ENCODE data around the gene GRB10. TPM values are rescaled to one million over a fixed set of nuclear protein-coding genes. Genes with fewer than 3 reads are reported as not detected.

The GRB10 gene
- total RNA-seq, 1 donor from 2014 or later = 67.7 TPM

DNA sequence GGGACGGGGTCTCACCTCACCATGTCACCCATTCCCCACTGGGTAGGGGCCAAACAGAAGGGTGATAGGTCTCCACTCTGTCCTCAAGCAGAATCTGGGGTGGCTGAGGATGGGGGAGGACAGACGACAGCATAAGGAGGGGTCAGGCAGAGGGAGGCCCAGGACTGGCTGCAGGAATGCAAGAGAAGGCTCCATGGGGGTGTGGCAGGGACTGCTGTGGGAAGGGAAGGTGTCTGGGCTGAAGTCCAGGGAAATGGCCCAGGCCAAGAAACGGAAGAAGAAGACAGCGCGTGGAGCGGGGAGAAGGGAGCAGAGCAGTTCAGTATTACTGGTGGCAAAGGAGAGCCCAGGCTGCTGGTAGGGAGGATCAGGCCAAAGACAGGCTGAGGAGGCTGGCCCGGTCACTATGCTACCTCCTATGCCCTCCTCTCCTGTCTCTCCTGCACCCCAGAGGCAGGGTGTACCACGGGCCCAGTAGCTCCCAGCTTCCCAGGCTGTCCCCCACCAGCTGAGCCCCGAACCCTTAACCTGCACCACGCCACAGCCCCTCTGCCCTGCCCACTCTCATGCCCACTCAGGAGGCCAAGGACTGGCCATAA, 60.9 kb downstream of the GRB10 start:
- no peak for FAIRE-seq

DNA sequence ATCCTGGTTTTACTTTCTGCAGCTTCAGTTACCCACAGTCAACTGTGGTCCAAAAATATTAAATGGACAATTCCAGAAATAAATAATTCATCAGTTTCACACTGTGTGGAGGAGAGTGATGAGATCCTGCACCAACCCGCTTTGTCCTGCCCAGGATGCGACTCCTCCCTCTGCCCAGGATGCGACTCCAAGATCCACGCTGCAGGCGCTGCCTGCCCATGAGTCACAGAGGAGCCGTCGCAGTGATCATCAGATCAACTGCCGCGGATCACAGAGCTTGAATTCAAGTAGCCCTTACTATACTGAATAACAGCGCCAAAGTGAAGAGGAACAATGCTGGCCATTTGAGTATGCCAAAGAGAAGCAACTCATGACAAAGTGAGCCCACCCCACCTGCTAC, 61.5 kb downstream of the GRB10 start:
- TF ChIP-seq, protein P1, sequence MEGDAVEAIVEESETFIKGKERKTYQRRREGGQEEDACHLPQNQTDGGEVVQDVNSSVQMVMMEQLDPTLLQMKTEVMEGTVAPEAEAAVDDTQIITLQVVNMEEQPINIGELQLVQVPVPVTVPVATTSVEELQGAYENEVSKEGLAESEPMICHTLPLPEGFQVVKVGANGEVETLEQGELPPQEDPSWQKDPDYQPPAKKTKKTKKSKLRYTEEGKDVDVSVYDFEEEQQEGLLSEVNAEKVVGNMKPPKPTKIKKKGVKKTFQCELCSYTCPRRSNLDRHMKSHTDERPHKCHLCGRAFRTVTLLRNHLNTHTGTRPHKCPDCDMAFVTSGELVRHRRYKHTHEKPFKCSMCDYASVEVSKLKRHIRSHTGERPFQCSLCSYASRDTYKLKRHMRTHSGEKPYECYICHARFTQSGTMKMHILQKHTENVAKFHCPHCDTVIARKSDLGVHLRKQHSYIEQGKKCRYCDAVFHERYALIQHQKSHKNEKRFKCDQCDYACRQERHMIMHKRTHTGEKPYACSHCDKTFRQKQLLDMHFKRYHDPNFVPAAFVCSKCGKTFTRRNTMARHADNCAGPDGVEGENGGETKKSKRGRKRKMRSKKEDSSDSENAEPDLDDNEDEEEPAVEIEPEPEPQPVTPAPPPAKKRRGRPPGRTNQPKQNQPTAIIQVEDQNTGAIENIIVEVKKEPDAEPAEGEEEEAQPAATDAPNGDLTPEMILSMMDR (IDR thresholded peaks at IDR 0.05; ENCODE audit: insufficient read depth, low read length, severe bottlenecking) = no peak
- DNase-seq (ENCODE audit: low read depth) (peak; percentile 23), FAIRE-seq (no peak)
- H3K4me3 ChIP-seq (ENCODE audit: low read depth, low read length) = no peak overlapping the region
- peaks cover 13% of the 10 kb centered on the region for H3K36me3 ChIP-seq (ENCODE audit: control insufficient read depth, insufficient read depth, low read length)
- no peaks in the 10 kb centered on the region for H3K27me3 ChIP-seq (ENCODE audit: control insufficient read depth, insufficient read depth, low read length)

More for the DNA sequence above, 60.9 kb downstream of the GRB10 start:
- no peaks in the 10 kb centered on the region for H3K27me3 ChIP-seq (ENCODE audit: control insufficient read depth, insufficient read depth, low read length)
- TF ChIP-seq, protein P1 (IDR thresholded peaks at IDR 0.05; ENCODE audit: insufficient read depth, low read length, severe bottlenecking) = no peak
- DNase-seq (ENCODE audit: low read depth) = no peak
- H3K4me3 ChIP-seq (ENCODE audit: low read depth, low read length) = no peak overlapping the region
- peaks cover 13% of the 10 kb centered on the region for H3K36me3 ChIP-seq (ENCODE audit: control insufficient read depth, insufficient read depth, low read length)

DNA sequence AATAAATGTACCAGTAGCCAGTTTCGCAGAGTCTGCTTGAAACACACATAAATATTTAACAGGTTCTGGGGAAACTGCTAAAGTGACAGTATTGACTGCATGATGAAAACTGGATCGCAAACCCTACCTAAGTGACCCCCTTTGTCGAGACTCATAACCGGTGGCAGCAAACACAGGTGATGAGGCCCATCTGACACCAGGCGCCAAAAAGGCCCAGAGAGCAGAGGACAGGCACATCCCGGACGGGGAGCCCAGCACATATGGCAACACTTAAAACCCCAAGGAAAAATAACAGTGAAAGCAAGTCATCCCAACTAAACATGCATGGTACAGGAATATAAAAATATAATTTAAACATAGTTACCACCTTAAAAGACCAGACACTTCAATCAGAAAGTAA, 62.4 kb downstream of the GRB10 start:
- H3K36me3 ChIP-seq (ENCODE audit: control insufficient read depth, insufficient read depth, low read length) = peaks cover 13% of the 10 kb centered on the region
- DNase-seq (ENCODE audit: low read depth) (no peak), FAIRE-seq (no peak)
- no peaks in the 10 kb centered on the region for H3K27me3 ChIP-seq (ENCODE audit: control insufficient read depth, insufficient read depth, low read length)
- H3K4me3 ChIP-seq (ENCODE audit: low read depth, low read length) = no peak overlapping the region
- TF ChIP-seq, protein P1 (IDR thresholded peaks at IDR 0.05; ENCODE audit: insufficient read depth, low read length, severe bottlenecking) = no peak

- Histone ChIP-seq H3K27me3 (ENCODE audit: control insufficient read depth, insufficient read depth, low read length) (no peaks in the 10 kb centered on the region), H3K36me3 (ENCODE audit: control insufficient read depth, insufficient read depth, low read length) (peaks cover 7% of the 10 kb centered on the region), H3K4me3 (ENCODE audit: low read depth, low read length) (no peak overlapping the region)
- DNase-seq (ENCODE audit: low read depth) = no peak
- FAIRE-seq = no peak
- TF ChIP-seq, protein P1 (IDR thresholded peaks at IDR 0.05; ENCODE audit: insufficient read depth, low read length, severe bottlenecking) = no peak
Observed at GRCh38 chr7:50718876-50719275, 63.8 kb downstream of the GRB10 start.

DNA sequence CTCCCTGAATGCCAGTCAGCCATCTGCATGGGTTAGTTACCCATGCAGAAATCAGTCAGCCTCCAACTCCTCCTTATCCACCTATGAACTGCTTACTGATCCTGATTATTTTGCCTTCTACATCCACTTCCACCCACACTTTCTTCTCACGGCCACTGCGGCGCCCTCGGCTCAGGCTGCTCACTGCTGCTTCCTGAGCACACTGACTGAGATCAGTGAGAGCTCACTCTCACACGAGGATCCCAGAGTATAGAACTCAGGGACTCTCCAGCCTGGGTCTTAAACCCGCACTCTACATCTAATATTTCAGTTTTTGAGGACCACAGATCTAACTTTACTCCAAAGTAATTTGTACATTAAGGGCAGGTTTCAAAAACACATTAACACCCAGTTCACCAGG, 64.4 kb downstream of the GRB10 start:
- DNase-seq (ENCODE audit: low read depth) = no peak
- no peak for FAIRE-seq
- no peaks in the 10 kb centered on the region for H3K27me3 ChIP-seq (ENCODE audit: control insufficient read depth, insufficient read depth, low read length)
- no peak overlapping the region for H3K4me3 ChIP-seq (ENCODE audit: low read depth, low read length)
- H3K36me3 ChIP-seq (ENCODE audit: control insufficient read depth, insufficient read depth, low read length) = peaks cover 4% of the 10 kb centered on the region
- TF ChIP-seq, protein P1 (IDR thresholded peaks at IDR 0.05; ENCODE audit: insufficient read depth, low read length, severe bottlenecking) = no peak

- no peaks in the 10 kb centered on the region for H3K27me3 ChIP-seq (ENCODE audit: control insufficient read depth, insufficient read depth, low read length)
- H3K4me3 ChIP-seq (ENCODE audit: low read depth, low read length) = no peak overlapping the region
- FAIRE-seq (no peak), DNase-seq (ENCODE audit: low read depth) (no peak)
- H3K36me3 ChIP-seq (ENCODE audit: control insufficient read depth, insufficient read depth, low read length) = peaks cover 4% of the 10 kb centered on the region
- TF ChIP-seq, protein P1 (IDR thresholded peaks at IDR 0.05; ENCODE audit: insufficient read depth, low read length, severe bottlenecking) = no peak
Observed at GRCh38 chr7:50717181-50717580, 65.5 kb downstream of the GRB10 start.

Data from bronchial epithelial cell (primary cell).